ENCODE data around the gene CFAP410.

- TF ChIP-seq, protein P1, sequence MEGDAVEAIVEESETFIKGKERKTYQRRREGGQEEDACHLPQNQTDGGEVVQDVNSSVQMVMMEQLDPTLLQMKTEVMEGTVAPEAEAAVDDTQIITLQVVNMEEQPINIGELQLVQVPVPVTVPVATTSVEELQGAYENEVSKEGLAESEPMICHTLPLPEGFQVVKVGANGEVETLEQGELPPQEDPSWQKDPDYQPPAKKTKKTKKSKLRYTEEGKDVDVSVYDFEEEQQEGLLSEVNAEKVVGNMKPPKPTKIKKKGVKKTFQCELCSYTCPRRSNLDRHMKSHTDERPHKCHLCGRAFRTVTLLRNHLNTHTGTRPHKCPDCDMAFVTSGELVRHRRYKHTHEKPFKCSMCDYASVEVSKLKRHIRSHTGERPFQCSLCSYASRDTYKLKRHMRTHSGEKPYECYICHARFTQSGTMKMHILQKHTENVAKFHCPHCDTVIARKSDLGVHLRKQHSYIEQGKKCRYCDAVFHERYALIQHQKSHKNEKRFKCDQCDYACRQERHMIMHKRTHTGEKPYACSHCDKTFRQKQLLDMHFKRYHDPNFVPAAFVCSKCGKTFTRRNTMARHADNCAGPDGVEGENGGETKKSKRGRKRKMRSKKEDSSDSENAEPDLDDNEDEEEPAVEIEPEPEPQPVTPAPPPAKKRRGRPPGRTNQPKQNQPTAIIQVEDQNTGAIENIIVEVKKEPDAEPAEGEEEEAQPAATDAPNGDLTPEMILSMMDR (IDR thresholded peaks at IDR 0.05), result no peak
- TF ChIP-seq POLR2AphosphoS5 (IDR thresholded peaks at IDR 0.05), result no peak
- TF ChIP-seq POLR2A (IDR thresholded peaks at IDR 0.05), result no peak
Observed at GRCh38 chr21:44294391-44295162, 44.6 kb downstream of the CFAP410 start.

All from breast epithelium (tissue), 3 donors.